Liver (tissue), 3 donors: ENCODE data around the gene MAGI1.

Experiments
- ATF3 ChIP-seq: IDR thresholded peaks from 2 replicates; pipeline ENCODE4 v1.6.1; 2016; ENCODE audit warnings: antibody characterized with exemption
- NR2F2 ChIP-seq: IDR thresholded peaks from 2 replicates; pipeline ENCODE4 v1.6.1; 2016; ENCODE audit warnings: antibody characterized with exemption
- SP1 ChIP-seq: IDR thresholded peaks from 2 replicates; pipeline ENCODE4 v1.6.1; 2018; ENCODE audit warnings: antibody characterized with exemption, mild to moderate bottlenecking
- TAF1 ChIP-seq: conservative IDR thresholded peaks from 2 replicates; pipeline ENCODE4 v1.6.1; 2016; ENCODE audit warnings: antibody characterized with exemption, mild to moderate bottlenecking
- YY1 ChIP-seq: IDR thresholded peaks from 2 replicates; pipeline ENCODE4 v1.6.1; 2016; ENCODE audit warnings: antibody characterized with exemption, mild to moderate bottlenecking
- ZBTB33 ChIP-seq: IDR thresholded peaks from 2 replicates; pipeline ENCODE4 v1.6.1; 2016; ENCODE audit warnings: antibody characterized with exemption
- TF ChIP-seq, protein P1 (sequence below): fragments of 150-350 bp; IDR thresholded peaks from 2 replicates; pipeline ENCODE4 v1.5.1; 2017; ENCODE audit warnings: improper control_type of control experiment, low read depth, low read length; ENCODE audit not compliant: missing input control
- donor health status: healthy.
- donor health status: healthy.

DNA sequence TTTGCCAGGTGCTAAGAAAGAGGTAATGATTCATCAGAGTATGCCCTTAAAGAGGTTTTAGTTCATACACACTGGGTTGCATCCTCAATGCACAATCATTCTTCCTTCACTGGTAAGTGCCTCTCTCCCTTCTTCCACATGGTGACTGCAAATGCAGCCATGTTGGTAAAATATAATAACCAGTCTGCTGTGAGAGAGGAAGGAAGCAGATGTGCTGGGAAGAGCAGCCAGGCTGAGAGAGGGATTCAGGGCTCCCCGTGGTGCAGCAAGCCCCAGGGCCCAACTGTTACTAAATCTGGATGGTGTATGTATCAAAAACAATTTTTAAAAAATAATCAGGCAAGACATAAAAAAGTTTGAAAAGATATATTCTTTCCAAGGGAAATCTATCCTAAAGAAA, 498.1 kb downstream of the MAGI1 start:
- TF ChIP-seq TAF1 = no peak
- TF ChIP-seq, protein P1, sequence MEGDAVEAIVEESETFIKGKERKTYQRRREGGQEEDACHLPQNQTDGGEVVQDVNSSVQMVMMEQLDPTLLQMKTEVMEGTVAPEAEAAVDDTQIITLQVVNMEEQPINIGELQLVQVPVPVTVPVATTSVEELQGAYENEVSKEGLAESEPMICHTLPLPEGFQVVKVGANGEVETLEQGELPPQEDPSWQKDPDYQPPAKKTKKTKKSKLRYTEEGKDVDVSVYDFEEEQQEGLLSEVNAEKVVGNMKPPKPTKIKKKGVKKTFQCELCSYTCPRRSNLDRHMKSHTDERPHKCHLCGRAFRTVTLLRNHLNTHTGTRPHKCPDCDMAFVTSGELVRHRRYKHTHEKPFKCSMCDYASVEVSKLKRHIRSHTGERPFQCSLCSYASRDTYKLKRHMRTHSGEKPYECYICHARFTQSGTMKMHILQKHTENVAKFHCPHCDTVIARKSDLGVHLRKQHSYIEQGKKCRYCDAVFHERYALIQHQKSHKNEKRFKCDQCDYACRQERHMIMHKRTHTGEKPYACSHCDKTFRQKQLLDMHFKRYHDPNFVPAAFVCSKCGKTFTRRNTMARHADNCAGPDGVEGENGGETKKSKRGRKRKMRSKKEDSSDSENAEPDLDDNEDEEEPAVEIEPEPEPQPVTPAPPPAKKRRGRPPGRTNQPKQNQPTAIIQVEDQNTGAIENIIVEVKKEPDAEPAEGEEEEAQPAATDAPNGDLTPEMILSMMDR = no peak
- no peak for TF ChIP-seq YY1
- TF ChIP-seq ATF3 = no peak
- TF ChIP-seq NR2F2 = no peak
- TF ChIP-seq SP1 = no peak
- no peak for TF ChIP-seq ZBTB33
